HFF-Myc (cell line): ENCODE measurements around the gene PIEZO2.

ENCODE experiments used
- DNase-seq: peaks from one replicate; pipeline ENCODE4 v3.0.0-alpha.2; 2011; ENCODE audit warnings: low read depth; ENCODE audit errors: extremely low read depth
- H3K4me3 ChIP-seq: replicated peaks from 2 replicates; pipeline ENCODE4 v1.5.1; 2011; ENCODE audit warnings: low read depth, mild to moderate bottlenecking, control low read depth, low read length
- TF ChIP-seq, protein P1 (sequence below): IDR thresholded peaks from 2 replicates; pipeline ENCODE4 v1.5.1; 2012; ENCODE audit warnings: mild to moderate bottlenecking, low read depth, low read length, control low read depth; ENCODE audit errors: missing control alignments

Gene PIEZO2

DNA sequence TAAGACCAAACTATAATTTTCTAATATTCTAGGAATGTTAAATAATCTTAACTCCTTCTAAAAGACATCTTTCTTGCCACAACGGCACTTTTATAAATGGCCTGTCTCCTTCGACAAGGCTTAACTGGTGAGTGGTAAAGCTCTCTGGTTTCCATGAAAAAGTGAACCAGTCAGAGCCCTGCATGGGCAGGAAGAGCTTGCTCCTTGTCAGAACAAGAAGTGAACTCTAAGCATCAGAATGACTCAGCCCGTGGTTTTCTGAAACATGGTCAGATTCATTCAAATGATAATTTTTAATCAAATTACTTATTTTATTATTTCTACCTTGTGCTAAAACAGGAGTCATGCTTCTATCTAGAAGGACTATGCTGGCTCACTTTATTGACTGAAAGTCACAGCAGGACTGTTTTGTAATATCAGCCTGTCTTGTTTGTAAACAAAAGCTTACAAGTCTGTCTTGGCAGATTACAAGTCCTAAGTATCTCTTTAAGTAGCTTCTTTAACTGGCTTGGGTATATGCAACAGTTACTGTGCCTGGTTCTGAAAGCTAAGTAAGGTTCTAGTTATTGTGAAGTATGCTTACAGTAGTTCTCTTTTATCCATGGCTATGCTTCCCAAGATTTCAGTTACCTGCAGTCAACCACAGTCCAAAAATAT, 378.2 kb downstream of the PIEZO2 start:
- no peak for DNase-seq
- TF ChIP-seq, protein P1, sequence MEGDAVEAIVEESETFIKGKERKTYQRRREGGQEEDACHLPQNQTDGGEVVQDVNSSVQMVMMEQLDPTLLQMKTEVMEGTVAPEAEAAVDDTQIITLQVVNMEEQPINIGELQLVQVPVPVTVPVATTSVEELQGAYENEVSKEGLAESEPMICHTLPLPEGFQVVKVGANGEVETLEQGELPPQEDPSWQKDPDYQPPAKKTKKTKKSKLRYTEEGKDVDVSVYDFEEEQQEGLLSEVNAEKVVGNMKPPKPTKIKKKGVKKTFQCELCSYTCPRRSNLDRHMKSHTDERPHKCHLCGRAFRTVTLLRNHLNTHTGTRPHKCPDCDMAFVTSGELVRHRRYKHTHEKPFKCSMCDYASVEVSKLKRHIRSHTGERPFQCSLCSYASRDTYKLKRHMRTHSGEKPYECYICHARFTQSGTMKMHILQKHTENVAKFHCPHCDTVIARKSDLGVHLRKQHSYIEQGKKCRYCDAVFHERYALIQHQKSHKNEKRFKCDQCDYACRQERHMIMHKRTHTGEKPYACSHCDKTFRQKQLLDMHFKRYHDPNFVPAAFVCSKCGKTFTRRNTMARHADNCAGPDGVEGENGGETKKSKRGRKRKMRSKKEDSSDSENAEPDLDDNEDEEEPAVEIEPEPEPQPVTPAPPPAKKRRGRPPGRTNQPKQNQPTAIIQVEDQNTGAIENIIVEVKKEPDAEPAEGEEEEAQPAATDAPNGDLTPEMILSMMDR: no peak
- no peak overlapping the region for H3K4me3 ChIP-seq

DNA sequence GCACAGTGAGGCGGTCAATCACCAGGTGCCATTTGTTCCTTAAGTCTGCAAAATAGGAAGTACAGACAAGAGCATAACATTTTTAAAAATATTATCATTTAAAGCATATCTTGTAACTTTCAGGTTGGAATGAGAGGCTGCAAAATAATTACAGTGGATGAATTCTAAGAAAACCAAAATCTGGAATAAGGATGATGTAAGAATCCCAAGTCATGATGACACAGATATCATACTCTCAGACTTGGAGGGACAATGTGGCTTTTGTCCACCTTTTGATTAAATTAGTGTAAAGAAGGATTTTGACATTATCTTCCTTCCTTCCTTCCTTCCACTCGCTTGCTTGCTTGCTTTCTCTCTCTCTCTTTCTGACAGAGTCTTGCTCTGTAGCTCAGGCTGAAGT, 379.1 kb downstream of the PIEZO2 start:
- no peak overlapping the region for H3K4me3 ChIP-seq
- TF ChIP-seq, protein P1: no peak
- DNase-seq: no peak

DNA sequence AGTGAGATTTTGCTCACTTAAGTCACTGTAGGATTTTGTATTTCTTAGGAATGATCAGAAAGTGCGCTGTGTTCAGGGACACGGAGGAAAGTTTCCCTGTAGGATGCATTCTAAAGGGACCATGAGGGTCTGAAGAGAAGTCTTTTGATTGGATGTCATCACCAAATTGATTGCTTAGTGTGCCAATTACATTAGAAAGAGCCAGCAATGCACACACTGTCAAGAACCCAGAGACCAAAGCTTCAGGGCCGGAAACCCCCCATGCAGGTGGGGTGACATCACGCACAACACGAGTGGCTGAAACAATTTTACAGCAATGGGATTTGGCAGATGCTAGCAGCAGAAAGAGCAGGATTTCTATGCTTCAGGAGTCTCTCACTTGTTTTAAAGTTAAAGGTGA, 381.1 kb downstream of the PIEZO2 start:
- no peak overlapping the region for H3K4me3 ChIP-seq
- DNase-seq: no peak
- TF ChIP-seq, protein P1: no peak

DNA sequence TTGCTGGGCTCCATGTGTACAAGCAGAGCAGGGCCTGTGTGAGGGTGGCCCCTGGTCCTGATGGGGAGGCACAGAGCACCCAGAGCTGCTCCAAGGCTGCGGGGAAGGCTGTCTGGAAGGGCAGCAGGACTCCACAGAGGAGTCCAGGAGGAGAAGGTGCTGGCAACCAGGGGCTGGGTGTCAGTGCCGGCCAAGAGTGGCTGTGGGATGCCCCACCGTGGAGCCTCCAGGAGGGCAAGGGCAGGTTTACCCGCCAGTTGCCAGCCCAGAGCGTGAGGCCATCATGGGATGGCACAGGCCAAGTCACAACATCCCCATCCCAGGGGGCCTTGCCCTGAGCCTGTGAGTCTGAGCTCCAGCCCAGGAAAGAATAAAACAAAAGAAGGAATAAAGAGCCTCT, 381.7 kb downstream of the PIEZO2 start:
- H3K4me3 ChIP-seq: no peak overlapping the region
- no peak for DNase-seq
- TF ChIP-seq, protein P1: no peak

DNA sequence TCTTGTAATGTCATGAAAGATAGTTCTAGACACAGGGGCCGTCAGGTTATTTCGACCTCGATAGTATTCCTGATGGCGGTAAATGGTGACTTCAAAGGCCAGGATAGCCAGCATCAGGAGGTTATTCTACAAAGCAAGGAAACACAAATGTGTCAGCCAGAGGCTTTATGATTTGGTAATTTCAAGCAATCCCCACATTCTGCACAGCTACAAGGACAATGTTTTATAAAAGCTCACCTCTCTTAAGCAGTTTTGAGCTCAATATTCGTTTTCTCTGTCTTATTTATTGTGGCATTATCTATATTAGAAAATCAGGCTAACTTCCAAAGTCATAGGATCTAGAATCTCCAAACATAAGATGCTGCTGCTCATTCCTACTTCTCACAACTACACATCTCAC, 388.4 kb downstream of the PIEZO2 start:
- TF ChIP-seq, protein P1: no peak
- DNase-seq: no peak
- H3K4me3 ChIP-seq: no peak overlapping the region

DNA sequence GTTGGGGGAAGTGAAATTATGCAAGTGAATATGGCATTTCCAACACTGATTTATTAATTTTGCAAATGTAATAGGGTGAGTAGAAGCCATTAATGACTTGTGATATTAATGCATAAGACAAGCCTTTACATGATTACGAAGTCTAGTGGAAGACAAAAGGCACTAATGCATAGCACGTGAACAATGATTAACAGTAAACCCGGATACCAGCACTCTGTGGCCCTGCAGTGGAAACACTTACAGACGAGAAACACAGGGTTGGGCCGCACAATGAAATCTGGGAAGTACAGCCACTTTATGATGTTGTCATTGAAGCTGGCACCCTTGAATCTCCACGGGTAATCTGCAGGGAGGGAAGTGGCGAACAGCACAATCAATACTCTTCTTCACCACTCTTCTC, 390.1 kb downstream of the PIEZO2 start:
- DNase-seq: no peak
- TF ChIP-seq, protein P1: no peak

DNA sequence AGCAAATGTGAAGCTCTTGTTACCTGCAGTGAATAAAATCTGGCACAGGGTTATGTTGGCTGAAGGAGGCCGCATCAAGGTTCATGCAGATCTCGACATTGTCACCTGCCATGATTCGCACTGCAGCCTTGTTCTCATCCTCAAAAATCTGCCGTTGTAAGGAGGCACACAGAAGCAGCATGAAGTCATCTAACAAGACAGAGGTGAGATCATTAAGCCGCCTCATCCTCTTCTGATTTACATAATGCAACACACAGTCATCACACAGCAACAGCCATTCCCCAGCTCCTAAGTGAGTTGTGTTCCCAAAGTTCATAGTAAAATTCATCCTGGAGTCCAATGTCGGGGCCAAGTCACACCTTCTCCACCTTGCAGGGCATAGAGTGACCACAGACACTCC, 391.4 kb downstream of the PIEZO2 start:
- DNase-seq: no peak
- no peak overlapping the region for H3K4me3 ChIP-seq
- TF ChIP-seq, protein P1: no peak

More for the DNA sequence above, 390.1 kb downstream of the PIEZO2 start:
- H3K4me3 ChIP-seq: no peak overlapping the region
